Measurements from ENCODE around the gene SEMA3A. TPM values are rescaled to one million over a fixed set of nuclear protein-coding genes. Genes with fewer than 3 reads are reported as not detected.

Gene SEMA3A
- total and polyA plus RNA-seq, 2 of the 4 experiments (the other 2 are of a cell fraction) = 31.2 to 213 TPM

DNA sequence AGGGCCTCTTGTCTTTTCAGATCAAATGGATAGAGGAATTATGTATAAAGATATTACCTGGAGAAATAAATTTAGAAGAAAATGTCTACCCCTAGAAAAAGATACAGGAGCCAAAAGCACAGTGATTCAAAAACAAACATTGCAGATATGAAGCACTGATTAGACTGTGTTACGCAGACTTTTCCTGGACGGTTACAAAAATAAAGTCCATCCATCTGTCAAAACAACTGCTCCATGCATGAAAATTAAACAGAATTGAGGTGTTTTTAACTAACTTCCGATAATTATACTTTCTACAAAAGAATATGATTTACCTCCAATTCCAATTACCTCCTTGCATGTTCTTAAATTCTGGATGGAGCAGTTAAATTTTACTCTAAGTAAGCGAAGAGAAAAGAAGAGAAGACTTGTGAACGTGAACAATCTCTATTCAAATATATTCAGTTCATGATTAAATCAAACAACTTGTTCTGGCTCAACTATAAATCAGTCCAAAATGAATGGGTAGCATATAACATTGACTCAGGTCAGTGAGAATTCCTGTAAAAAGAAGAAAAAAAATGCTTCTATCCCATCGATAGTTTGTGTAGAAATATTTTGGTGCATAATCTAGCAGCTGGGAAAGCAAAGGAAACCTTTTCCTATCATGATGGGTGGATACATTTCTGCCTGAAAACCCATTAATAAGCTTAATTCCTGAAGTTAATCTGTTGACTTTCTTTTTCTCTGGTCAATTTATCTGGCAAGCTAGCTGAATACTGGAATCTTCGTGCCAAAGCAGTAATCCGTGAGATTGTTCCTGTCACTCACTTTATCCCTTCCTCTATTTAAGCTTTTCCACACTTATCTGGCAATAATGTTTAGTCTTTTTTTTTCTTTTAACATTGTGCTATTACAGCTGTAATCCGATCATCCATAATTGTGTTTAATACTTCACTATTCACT is 80.4 kb downstream of the SEMA3A start (continued):
- TF ChIP-seq, protein P1, sequence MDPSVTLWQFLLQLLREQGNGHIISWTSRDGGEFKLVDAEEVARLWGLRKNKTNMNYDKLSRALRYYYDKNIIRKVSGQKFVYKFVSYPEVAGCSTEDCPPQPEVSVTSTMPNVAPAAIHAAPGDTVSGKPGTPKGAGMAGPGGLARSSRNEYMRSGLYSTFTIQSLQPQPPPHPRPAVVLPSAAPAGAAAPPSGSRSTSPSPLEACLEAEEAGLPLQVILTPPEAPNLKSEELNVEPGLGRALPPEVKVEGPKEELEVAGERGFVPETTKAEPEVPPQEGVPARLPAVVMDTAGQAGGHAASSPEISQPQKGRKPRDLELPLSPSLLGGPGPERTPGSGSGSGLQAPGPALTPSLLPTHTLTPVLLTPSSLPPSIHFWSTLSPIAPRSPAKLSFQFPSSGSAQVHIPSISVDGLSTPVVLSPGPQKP (IDR thresholded peaks at IDR 0.05; ENCODE audit: borderline replicate concordance, low read depth, low read length) = no peak

DNA sequence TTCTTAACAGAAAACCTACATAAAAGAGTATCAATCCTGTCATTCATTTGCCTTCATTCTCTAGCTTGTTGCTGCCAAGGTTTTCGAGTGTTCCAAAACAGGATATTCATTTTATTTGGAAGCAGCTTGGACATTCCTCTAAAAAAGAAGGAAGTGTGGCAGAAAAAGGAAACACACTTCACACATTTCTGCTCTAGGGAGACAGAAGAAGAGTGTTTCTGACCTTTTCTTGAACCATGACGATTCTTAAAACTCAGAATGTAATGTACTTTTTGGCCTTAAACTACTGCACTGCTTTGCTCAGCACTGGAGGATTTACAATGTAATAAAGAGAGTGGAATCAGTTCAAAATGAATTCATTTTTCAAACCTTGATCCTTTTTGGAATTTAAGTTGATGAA is 81.3 kb downstream of the SEMA3A start:
- H3K23ac ChIP-seq (ENCODE audit: low read depth, low read length) = peak overlapping the region; percentile 12; the same call in 1 of the 2 replicates
- peak overlapping the region; percentile 70; the same call in 1 of the 2 replicates for H3K14ac ChIP-seq (replicated peaks; ENCODE audit: low read depth, low read length)
- in situ Hi-C loops (cut with MboI; ENCODE audit: low sequenced_read_pairs) (no loop called here), intact Hi-C loops (cut with micrococcal nuclease) (no loop called here), dilution Hi-C loops (cut with HindIII; ENCODE audit: low sequenced_read_pairs, unreplicated experiment) (no loop called here)
- H3K79me1 ChIP-seq (ENCODE audit: low read depth in 1 of 2, low read length in 2 of 2) = peaks cover 18 to 64% of the 10 kb centered on the region in 2 experiments
- H3K56ac ChIP-seq (ENCODE audit: extremely low read depth, insufficient read depth, low read length) = no peak overlapping the region
- no peak overlapping the region for H2AK5ac ChIP-seq (ENCODE audit: low read depth, low read length)
- peaks cover 10% of the 10 kb centered on the region for H3K4me1 ChIP-seq (ENCODE audit: control insufficient read depth, insufficient read depth, low read length)
- no peak overlapping the region for H2AFZ ChIP-seq (replicated peaks; ENCODE audit: low read length, poor library complexity)
- H3K9me3 ChIP-seq (ENCODE audit: control insufficient read depth, insufficient read depth, low read length) = no peaks in the 10 kb centered on the region
- peaks cover 4% of the 10 kb centered on the region for H3K36me3 ChIP-seq (ENCODE audit: control insufficient read depth, insufficient read depth, low read length)
- peak overlapping the region in 1 of 2 experiments; percentile 13; a peak in 1 of 4 replicates for H4K8ac ChIP-seq (ENCODE audit: low read depth in 2 of 2, low read length in 2 of 2)
- H3K27me3 ChIP-seq (ENCODE audit: control insufficient read depth, insufficient read depth, low read length) = no peaks in the 10 kb centered on the region
- H4K20me1 ChIP-seq (ENCODE audit: insufficient read depth, low read length) = no peaks in the 10 kb centered on the region
- no peak overlapping the region; the same call in 1 of the 2 replicates for H3K9ac ChIP-seq (ENCODE audit: low read depth, low read length)
- peak overlapping the region; percentile 39; the same call in 1 of the 2 replicates for H4K5ac ChIP-seq (ENCODE audit: low read depth, low read length)
- no peak overlapping the region for H3K27ac ChIP-seq (ENCODE audit: insufficient read depth, low read length)
- H3K9me1 ChIP-seq (ENCODE audit: insufficient read depth, low read length) = 0 out of 2 replicates have a peak, but pooled peaks cover 2% of the 10 kb centered on the region
- no TSS peak for BruUV-seq (replicated peaks)
- H2BK15ac ChIP-seq (ENCODE audit: low read depth, low read length) = no peak overlapping the region
- H3K4me3 ChIP-seq (ENCODE audit: insufficient read depth, low read depth, low read length) = no peak overlapping the region
- CTCF ChIA-PET = no interaction called here
- H2AK9ac ChIP-seq (replicated peaks; ENCODE audit: low read depth, low read length, poor library complexity) = no peak overlapping the region
- no peak overlapping the region for H2BK20ac ChIP-seq (ENCODE audit: low read depth, low read length)
- H4K91ac ChIP-seq (ENCODE audit: insufficient read depth, low read depth, low read length) = no peak overlapping the region
- WGBS, 2 experiments (ENCODE audit: extremely low coverage in 2 of 2, insufficient read length in 1 of 2) = no CpG with 5 or more reads among the region's 2 CpGs
- H2BK5ac ChIP-seq (ENCODE audit: low read depth, low read length, poor library complexity, severe bottlenecking) = peak overlapping the region; percentile 37
- TF ChIP-seq CHD1 (IDR thresholded peaks at IDR 0.05; ENCODE audit: low read depth, low read length) (no peak), RCOR1 (IDR thresholded peaks at IDR 0.05; ENCODE audit: insufficient replicate concordance, low read length) (no peak), CEBPB (IDR thresholded peaks at IDR 0.05; ENCODE audit: low read depth, low read length) (no peak), NFE2L2 (IDR thresholded peaks at IDR 0.05; ENCODE audit: low read depth, low read length) (no peak), MAFK (IDR thresholded peaks at IDR 0.05; ENCODE audit: low read depth, low read length) (no peak), SMC3 (IDR thresholded peaks at IDR 0.05; ENCODE audit: low read depth, low read length) (no peak), RFX5 (IDR thresholded peaks at IDR 0.05; ENCODE audit: low read depth, low read length) (no peak), BHLHE40 (IDR thresholded peaks at IDR 0.05; ENCODE audit: low read depth, low read length) (no peak), MAZ (IDR thresholded peaks at IDR 0.05; ENCODE audit: borderline replicate concordance, low read depth, low read length) (no peak)
- TF ChIP-seq, protein P2, sequence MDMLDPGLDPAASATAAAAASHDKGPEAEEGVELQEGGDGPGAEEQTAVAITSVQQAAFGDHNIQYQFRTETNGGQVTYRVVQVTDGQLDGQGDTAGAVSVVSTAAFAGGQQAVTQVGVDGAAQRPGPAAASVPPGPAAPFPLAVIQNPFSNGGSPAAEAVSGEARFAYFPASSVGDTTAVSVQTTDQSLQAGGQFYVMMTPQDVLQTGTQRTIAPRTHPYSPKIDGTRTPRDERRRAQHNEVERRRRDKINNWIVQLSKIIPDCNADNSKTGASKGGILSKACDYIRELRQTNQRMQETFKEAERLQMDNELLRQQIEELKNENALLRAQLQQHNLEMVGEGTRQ (IDR thresholded peaks at IDR 0.05; ENCODE audit: low read depth, low read length) = no peak
- TF ChIP-seq, protein P1 (IDR thresholded peaks at IDR 0.05; ENCODE audit: borderline replicate concordance, low read depth, low read length) = no peak
- no peak for ATAC-seq (ENCODE audit: low read depth)
- no peak overlapping the region for H3K4ac ChIP-seq (ENCODE audit: low read depth, low read length)
- H3K4me2 ChIP-seq (ENCODE audit: low read depth, low read length) = peak overlapping the region; percentile 34
- no peak overlapping the region; the same call in none of the 2 replicates for H2BK120ac ChIP-seq (ENCODE audit: low read depth, low read length)
- POLR2A ChIA-PET (ENCODE audit: unreplicated experiment) = interaction anchor here (1.2 kb wide), 1 partner anchor 11 kb away, joined by 5 read pairs; no protein-coding TSS in a partner anchor
- peak overlapping the region; percentile 47 for H3K18ac ChIP-seq (ENCODE audit: low read depth, low read length)
- no peak for DNase-seq
